OCI-LY3 (cell line): Measurements from ENCODE around the gene AFTPH.

ENCODE experiments used
- CTCF ChIP-seq: fragments of 200-600, 300-600 bp; sonication (generic); IDR thresholded peaks from 2 replicates; pipeline ENCODE4 v1.5.1; 2014; ENCODE audit warnings: antibody characterized with exemption, low read length, low read depth
- EZH2phosphoT487 ChIP-seq: fragments of 200-600 bp; shearing (Covaris generic); IDR thresholded peaks from 2 replicates; pipeline ENCODE4 v1.6.1; 2018; ENCODE audit warnings: antibody characterized with exemption, mixed run types, low read depth

GRCh38 chr2:64562148-64562784 lies 38.1 kb downstream of the AFTPH start:
- TF ChIP-seq EZH2phosphoT487 (no peak), CTCF (peak; percentile 67)
